Breast epithelium (tissue), 3 donors: ENCODE measurements around the gene PLEKHM1.
"Not testable (repeated sequence)": the region's sequence is repeated elsewhere in the genome, so short reads cannot be mapped to it uniquely, and the experiment has no call there.

ENCODE experiments used
- CTCF ChIP-seq, 3 donors: fragments of 450-650 bp; IDR thresholded peaks; one replicate each; pipeline ENCODE4 v1.5.1; 2016 to 2017; ENCODE audit warnings: antibody characterized with exemption in 3 of 3, mild to moderate bottlenecking in 3 of 3, moderate library complexity in 3 of 3
- POLR2AphosphoS5 ChIP-seq, 3 donors: sonication (generic); formaldehyde crosslinking; IDR thresholded peaks; one replicate each; pipeline ENCODE4 v1.6.1; 2017; ENCODE audit warnings: antibody characterized with exemption in 3 of 3

GRCh38 chr17:45445901-45446743 lies 44.4 kb downstream of the PLEKHM1 start:
- not testable (repeated sequence) for TF ChIP-seq CTCF, POLR2AphosphoS5 (IDR thresholded peaks at IDR 0.05)
